Endothelial cell of umbilical vein (primary cell): ENCODE data around the gene RPGRIP1. TPM values are rescaled to one million over a fixed set of nuclear protein-coding genes. Genes with fewer than 3 reads are reported as not detected.

Experiments used
- BruUV-seq: library from RNA; stranded (reverse); fragments of 400-500 nt; replicated peaks from 2 replicates; lab custom pipeline; 2021; lab: Mats Ljungman, UMichigan
- CTCF ChIA-PET: fragments of 300-600, 350-600 bp; sonication (Branson Sonifier 250); formaldehyde crosslinking; loops from one replicate; lab custom pipeline; 2021; ENCODE audit warnings: antibody characterized with exemption, inconsistent platforms; lab: Charles Lee
- POLR2A ChIA-PET: fragments of 300-600, 350-600 bp; sonication (Branson Sonifier 250); formaldehyde crosslinking; loops from one replicate; lab custom pipeline; 2021; ENCODE audit warnings: antibody characterized with exemption, inconsistent platforms; lab: Charles Lee
- DNase-seq: peaks from one replicate; pipeline ENCODE4 v3.0.0-alpha.2; 2011; ENCODE audit warnings: low read depth, low spot score
- FAIRE-seq: peaks from 2 replicates; lab custom pipeline; 2011; peaks lifted over from hg19 to GRCh38; lab: Jason Lieb, UNC
- H2AFZ ChIP-seq: 2 replicates; pipeline ENCODE4 v1.6.0; 2012; ENCODE audit warnings: low read depth, low read length, control low read depth, inconsistent platforms
- H3K27ac ChIP-seq: 2 replicates; pipeline ENCODE4 v1.5.1; 2011; ENCODE audit warnings: low read depth, mild to moderate bottlenecking, control low read depth, low read length, moderate library complexity; ENCODE audit not compliant: insufficient read depth
- H3K27me3 ChIP-seq, 2 experiments: 2 replicates each; pipeline versions ENCODE4 v1.6.0 to v1.6.1; 2011; ENCODE audit warnings: low read length in 2 of 2, mixed read lengths in 1 of 2; ENCODE audit not compliant: control insufficient read depth in 2 of 2, insufficient read depth in 2 of 2
- H3K36me3 ChIP-seq, 2 experiments: 2 replicates in 1 of 2; 3 replicates in 1 of 2; pipeline ENCODE4 v1.5.1; 2011; ENCODE audit warnings: low read length in 2 of 2, mild to moderate bottlenecking in 1 of 2, moderate library complexity in 1 of 2; ENCODE audit not compliant: control insufficient read depth in 2 of 2, insufficient read depth in 2 of 2; ENCODE audit errors: extremely low read depth in 1 of 2
- H3K4me1 ChIP-seq: 3 replicates; pipeline ENCODE4 v1.5.1; 2011; ENCODE audit warnings: mild to moderate bottlenecking, low read length; ENCODE audit not compliant: control insufficient read depth, insufficient read depth; ENCODE audit errors: extremely low read depth
- H3K4me2 ChIP-seq: 2 replicates; pipeline ENCODE4 v1.6.1; 2011; ENCODE audit warnings: low read length, control low read depth, mixed read lengths; ENCODE audit not compliant: insufficient read depth
- H3K4me3 ChIP-seq, 3 experiments: fragments of 200-600 bp in 1 of 3; sonication (generic), shearing (Covaris generic) in 1 of 3; replicated peaks in 1 of 3; 2 replicates each; pipeline ENCODE4 v1.5.1; 2011 to 2016; ENCODE audit warnings: control low read depth in 3 of 3, low read length in 3 of 3, mild to moderate bottlenecking in 2 of 3, inconsistent platforms in 1 of 3, low read depth in 1 of 3, moderate library complexity in 1 of 3; ENCODE audit not compliant: insufficient read depth in 1 of 3
- H3K79me2 ChIP-seq: 2 replicates; pipeline ENCODE4 v1.6.0; 2012; ENCODE audit warnings: low read length, inconsistent platforms; ENCODE audit not compliant: control insufficient read depth, insufficient read depth
- H3K9ac ChIP-seq: replicated peaks from 2 replicates; pipeline ENCODE3; 2011; ENCODE audit warnings: low read length, control low read depth; ENCODE audit not compliant: insufficient read depth; ENCODE audit errors: extremely low read depth
- H3K9me1 ChIP-seq: replicated peaks from 3 replicates; pipeline ENCODE4 v1.6.0; 2011; ENCODE audit warnings: mild to moderate bottlenecking, low read length; ENCODE audit not compliant: control insufficient read depth, insufficient read depth; ENCODE audit errors: extremely low read depth
- H3K9me3 ChIP-seq: replicated peaks from 2 replicates; pipeline ENCODE4 v1.5.1; 2012; ENCODE audit warnings: low read length, inconsistent platforms; ENCODE audit not compliant: control insufficient read depth, insufficient read depth
- H4K20me1 ChIP-seq: replicated peaks from 2 replicates; pipeline ENCODE3; 2011; ENCODE audit warnings: mild to moderate bottlenecking, low read length; ENCODE audit not compliant: control insufficient read depth, insufficient read depth; ENCODE audit errors: extremely low read depth
- EZH2 ChIP-seq: IDR thresholded peaks from 2 replicates; pipeline ENCODE4 v1.6.1; 2012; ENCODE audit warnings: borderline replicate concordance, low read depth, mild to moderate bottlenecking, moderate library complexity, low read length, inconsistent platforms; ENCODE audit not compliant: severe bottlenecking
- FOS ChIP-seq: IDR thresholded peaks from 2 replicates; pipeline ENCODE4 v1.6.1; 2011; ENCODE audit warnings: mild to moderate bottlenecking, low read length, moderate library complexity, borderline replicate concordance; ENCODE audit not compliant: insufficient read depth
- GATA2 ChIP-seq: IDR thresholded peaks from 2 replicates; pipeline ENCODE4 v1.7.0; 2011; ENCODE audit warnings: low read depth, mild to moderate bottlenecking, moderate library complexity, mixed read lengths, low read length; ENCODE audit not compliant: insufficient read length, insufficient read depth
- JUN ChIP-seq: IDR thresholded peaks from 2 replicates; pipeline ENCODE4 v1.6.1; 2011; ENCODE audit warnings: borderline replicate concordance, low read depth; ENCODE audit not compliant: insufficient read length, insufficient read depth
- MYC ChIP-seq: IDR thresholded peaks from one replicate; pipeline ENCODE4 v1.6.1; 2011; ENCODE audit warnings: mild to moderate bottlenecking, low read depth, low read length
- POLR2A ChIP-seq: IDR thresholded peaks from 2 replicates; pipeline ENCODE4 v1.6.1; 2012; ENCODE audit warnings: low read depth, mild to moderate bottlenecking, control low read depth, low read length
- POLR2AphosphoS5 ChIP-seq: IDR thresholded peaks from 2 replicates; pipeline ENCODE4 v1.6.1; 2012; ENCODE audit warnings: low read depth, mild to moderate bottlenecking, control low read depth, low read length, moderate library complexity; ENCODE audit not compliant: insufficient read depth
- dilution Hi-C: fragments of 300-500 bp; cut with MboI; formaldehyde crosslinking; loops from one replicate; pipeline ENCODE4 v1.15.0; 2019; ENCODE audit warnings: low sequenced_read_pairs; ENCODE audit not compliant: extremely low pct_ligation_motif_present
- intact Hi-C: fragments of 100-400 bp; cut with micrococcal nuclease; formaldehyde crosslinking; loops from one replicate; pipeline ENCODE4 v1.10.0; 2022
- polyA plus RNA-seq, 4 experiments: library from polyadenylated mRNA; depleted of rRNA in 3 of 4; stranded (reverse) in 3 of 4; unstranded in 1 of 4; fragments of >200 nt; gene quantifications; 2 replicates each; pipeline versions ENCODE4 v1.2.1 to v1.2.3, GENCODE V29; 2011 to 2012; ENCODE audit warnings: missing spikeins in 1 of 4
- total RNA-seq: library from RNA; stranded (reverse); gene quantifications from 2 replicates; pipeline ENCODE4 v1.2.3, GENCODE V29; 2021
- TF ChIP-seq, protein P1 (sequence below): IDR thresholded peaks from 2 replicates; pipeline ENCODE4 v1.6.1; 2011; ENCODE audit not compliant: insufficient read depth, insufficient read length
- TF ChIP-seq, protein P2 (sequence below), 2 donors: IDR thresholded peaks; 1 replicate in 1 of 2; 2 replicates in 1 of 2; pipeline ENCODE4 v1.5.1; 2011; ENCODE audit warnings: low read length in 2 of 2, mild to moderate bottlenecking in 2 of 2, moderate library complexity in 2 of 2, control low read depth in 1 of 2, inconsistent platforms in 1 of 2, low read depth in 1 of 2; ENCODE audit not compliant: insufficient read depth in 1 of 2; ENCODE audit errors: extremely low read depth in 1 of 2

The RPGRIP1 gene
- total and polyA plus RNA-seq, 2 donors (not counting 3 experiments of a cell fraction or from before 2014, with no cell fraction given): not detected

DNA sequence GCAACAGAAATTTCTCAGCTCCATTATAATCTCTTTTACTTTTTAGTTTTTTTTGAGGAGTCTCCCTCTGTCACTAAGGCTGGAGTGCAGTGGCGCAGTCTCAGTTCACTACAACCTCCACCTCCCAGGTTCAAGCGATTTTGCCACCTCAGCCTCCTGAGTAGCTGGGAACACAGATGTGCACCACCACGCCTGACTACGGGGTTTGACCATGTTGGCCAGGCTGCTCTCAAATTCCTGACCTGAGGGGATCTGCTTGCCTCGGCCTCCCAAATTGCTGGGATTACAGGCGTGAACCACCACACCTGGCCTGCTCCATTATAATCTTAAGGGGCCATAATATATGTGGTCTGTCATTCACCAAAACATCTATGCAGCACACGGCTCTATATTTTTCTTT lies 34.1 kb upstream of the RPGRIP1 start:
- intact Hi-C loops: no loop called here
- Histone ChIP-seq H3K4me3 (no peak overlapping the region), H3K9ac (no peak overlapping the region), H3K4me2 (no peak overlapping the region), H3K9me3 (no peaks in the 10 kb centered on the region), H3K9me1 (no peaks in the 10 kb centered on the region), H4K20me1 (peaks cover 42% of the 10 kb centered on the region), H3K36me3 (peaks cover 10 to 20% of the 10 kb centered on the region in 2 experiments), H3K4me1 (peaks cover 15% of the 10 kb centered on the region), H3K27me3 (no peaks in the 10 kb centered on the region), H3K79me2 (peaks cover 100% of the 10 kb centered on the region), H3K27ac (no peak overlapping the region), H2AFZ (no peak overlapping the region)
- FAIRE-seq: no peak
- no peak for DNase-seq
- dilution Hi-C loops: no loop called here
- BruUV-seq: no TSS peak
- TF ChIP-seq POLR2A (no peak), FOS (no peak), EZH2 (no peak), POLR2AphosphoS5 (no peak), MYC (no peak), GATA2 (no peak), JUN (no peak)
- TF ChIP-seq, protein P1, sequence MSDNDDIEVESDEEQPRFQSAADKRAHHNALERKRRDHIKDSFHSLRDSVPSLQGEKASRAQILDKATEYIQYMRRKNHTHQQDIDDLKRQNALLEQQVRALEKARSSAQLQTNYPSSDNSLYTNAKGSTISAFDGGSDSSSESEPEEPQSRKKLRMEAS: no peak
- TF ChIP-seq, protein P2, sequence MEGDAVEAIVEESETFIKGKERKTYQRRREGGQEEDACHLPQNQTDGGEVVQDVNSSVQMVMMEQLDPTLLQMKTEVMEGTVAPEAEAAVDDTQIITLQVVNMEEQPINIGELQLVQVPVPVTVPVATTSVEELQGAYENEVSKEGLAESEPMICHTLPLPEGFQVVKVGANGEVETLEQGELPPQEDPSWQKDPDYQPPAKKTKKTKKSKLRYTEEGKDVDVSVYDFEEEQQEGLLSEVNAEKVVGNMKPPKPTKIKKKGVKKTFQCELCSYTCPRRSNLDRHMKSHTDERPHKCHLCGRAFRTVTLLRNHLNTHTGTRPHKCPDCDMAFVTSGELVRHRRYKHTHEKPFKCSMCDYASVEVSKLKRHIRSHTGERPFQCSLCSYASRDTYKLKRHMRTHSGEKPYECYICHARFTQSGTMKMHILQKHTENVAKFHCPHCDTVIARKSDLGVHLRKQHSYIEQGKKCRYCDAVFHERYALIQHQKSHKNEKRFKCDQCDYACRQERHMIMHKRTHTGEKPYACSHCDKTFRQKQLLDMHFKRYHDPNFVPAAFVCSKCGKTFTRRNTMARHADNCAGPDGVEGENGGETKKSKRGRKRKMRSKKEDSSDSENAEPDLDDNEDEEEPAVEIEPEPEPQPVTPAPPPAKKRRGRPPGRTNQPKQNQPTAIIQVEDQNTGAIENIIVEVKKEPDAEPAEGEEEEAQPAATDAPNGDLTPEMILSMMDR (IDR thresholded peaks at IDR 0.05; ENCODE audit: extremely low read depth in 1 of 2, insufficient read depth in 1 of 2, low read depth in 1 of 2, low read length in 2 of 2): no peak
- ChIA-PET CTCF (interaction anchor here (0.9 to 1.5 kb wide), 2 partner anchors 10 to 14 kb away, joined by 3 read pairs; no protein-coding TSS in a partner anchor), POLR2A (no interaction called here)
